GM23338 (cell line): Measurements from ENCODE around the gene WNT5B.

ENCODE experiments used
- CREB1 ChIP-seq: fragments of 250-450 bp; sonication (Bioruptor Pico); IDR thresholded peaks from 2 replicates; pipeline ENCODE4 v1.5.0; 2020; ENCODE audit warnings: low read depth, mild to moderate bottlenecking, moderate library complexity
- EZH2 ChIP-seq: fragments of 200-600 bp; sonication (generic); IDR thresholded peaks from one replicate; pipeline ENCODE4 v1.8.0; 2017; ENCODE audit warnings: antibody characterized with exemption, mild to moderate bottlenecking, low read depth; ENCODE audit not compliant: unreplicated experiment
- EZH2phosphoT487 ChIP-seq: fragments of 200-600 bp; sonication (generic); IDR thresholded peaks from one replicate; pipeline ENCODE4 v1.8.1; 2018; ENCODE audit warnings: antibody characterized with exemption; ENCODE audit not compliant: unreplicated experiment
- NANOG ChIP-seq: IDR thresholded peaks from 2 replicates; pipeline ENCODE4 v1.6.1; 2016; ENCODE audit warnings: antibody characterized with exemption, borderline replicate concordance
- POLR2AphosphoS5 ChIP-seq: IDR thresholded peaks from 2 replicates; pipeline ENCODE4 v1.6.1; 2016; ENCODE audit warnings: antibody characterized with exemption, low read depth
- STAT1 ChIP-seq: IDR thresholded peaks from one replicate; pipeline ENCODE4 v1.6.1; 2016; ENCODE audit warnings: antibody characterized with exemption; ENCODE audit not compliant: unreplicated experiment
- ZNF114 ChIP-seq: fragments of 250-450 bp; sonication (Bioruptor Pico); IDR thresholded peaks from 2 replicates; pipeline ENCODE4 v1.5.0; 2020; ENCODE audit warnings: mild to moderate bottlenecking, moderate library complexity
- TF ChIP-seq, protein P1 (sequence below), 2 experiments: fragments of 200-600 bp in 1 of 2; sonication (generic) in 1 of 2; conservative IDR thresholded peaks; 2 replicates each; pipeline versions ENCODE4 v1.5.1 to v1.6.1; 2016 to 2017; ENCODE audit warnings: antibody characterized with exemption in 2 of 2, low read depth in 2 of 2, mild to moderate bottlenecking in 2 of 2, moderate library complexity in 1 of 2
- TF ChIP-seq, protein P2 (sequence below): IDR thresholded peaks from one replicate; pipeline ENCODE4 v1.6.1; 2018; ENCODE audit warnings: antibody characterized with exemption; ENCODE audit not compliant: unreplicated experiment
- TF ChIP-seq, protein P3 (sequence below): fragments of 250-450 bp; sonication (Bioruptor Pico); IDR thresholded peaks from 2 replicates; pipeline ENCODE4 v1.5.0; 2020; ENCODE audit warnings: mild to moderate bottlenecking, moderate library complexity
- TF ChIP-seq, protein P4 (sequence below): IDR thresholded peaks from 2 replicates; pipeline ENCODE4 v1.6.1; 2016; ENCODE audit warnings: antibody characterized with exemption

DNA sequence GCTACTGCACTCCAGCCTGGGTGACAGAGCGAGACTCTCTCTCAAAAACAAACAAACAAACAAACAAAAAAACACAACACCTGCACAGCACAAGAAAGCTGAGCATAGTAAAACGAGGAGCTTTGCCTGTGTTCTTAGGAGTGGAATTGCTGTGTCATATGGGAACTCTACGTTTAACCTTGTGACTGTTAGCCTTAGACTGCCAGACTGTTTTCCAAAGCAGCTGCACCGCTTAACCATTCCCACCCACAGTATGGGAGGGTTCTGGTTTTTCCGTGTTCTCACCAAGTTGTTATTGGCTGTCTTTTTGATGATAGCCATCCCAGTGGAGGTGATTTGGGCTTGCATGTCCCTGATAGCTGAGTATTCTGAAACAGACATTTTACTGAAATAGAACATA lies 9.2 kb downstream of the WNT5B start:
- TF ChIP-seq EZH2phosphoT487, result no peak
- TF ChIP-seq, protein P1, sequence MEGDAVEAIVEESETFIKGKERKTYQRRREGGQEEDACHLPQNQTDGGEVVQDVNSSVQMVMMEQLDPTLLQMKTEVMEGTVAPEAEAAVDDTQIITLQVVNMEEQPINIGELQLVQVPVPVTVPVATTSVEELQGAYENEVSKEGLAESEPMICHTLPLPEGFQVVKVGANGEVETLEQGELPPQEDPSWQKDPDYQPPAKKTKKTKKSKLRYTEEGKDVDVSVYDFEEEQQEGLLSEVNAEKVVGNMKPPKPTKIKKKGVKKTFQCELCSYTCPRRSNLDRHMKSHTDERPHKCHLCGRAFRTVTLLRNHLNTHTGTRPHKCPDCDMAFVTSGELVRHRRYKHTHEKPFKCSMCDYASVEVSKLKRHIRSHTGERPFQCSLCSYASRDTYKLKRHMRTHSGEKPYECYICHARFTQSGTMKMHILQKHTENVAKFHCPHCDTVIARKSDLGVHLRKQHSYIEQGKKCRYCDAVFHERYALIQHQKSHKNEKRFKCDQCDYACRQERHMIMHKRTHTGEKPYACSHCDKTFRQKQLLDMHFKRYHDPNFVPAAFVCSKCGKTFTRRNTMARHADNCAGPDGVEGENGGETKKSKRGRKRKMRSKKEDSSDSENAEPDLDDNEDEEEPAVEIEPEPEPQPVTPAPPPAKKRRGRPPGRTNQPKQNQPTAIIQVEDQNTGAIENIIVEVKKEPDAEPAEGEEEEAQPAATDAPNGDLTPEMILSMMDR (conservative IDR thresholded peaks at IDR 0.05; ENCODE audit: low read depth in 2 of 2), result no peak
- no peak for TF ChIP-seq POLR2AphosphoS5
- no peak for TF ChIP-seq EZH2
- TF ChIP-seq, protein P2, sequence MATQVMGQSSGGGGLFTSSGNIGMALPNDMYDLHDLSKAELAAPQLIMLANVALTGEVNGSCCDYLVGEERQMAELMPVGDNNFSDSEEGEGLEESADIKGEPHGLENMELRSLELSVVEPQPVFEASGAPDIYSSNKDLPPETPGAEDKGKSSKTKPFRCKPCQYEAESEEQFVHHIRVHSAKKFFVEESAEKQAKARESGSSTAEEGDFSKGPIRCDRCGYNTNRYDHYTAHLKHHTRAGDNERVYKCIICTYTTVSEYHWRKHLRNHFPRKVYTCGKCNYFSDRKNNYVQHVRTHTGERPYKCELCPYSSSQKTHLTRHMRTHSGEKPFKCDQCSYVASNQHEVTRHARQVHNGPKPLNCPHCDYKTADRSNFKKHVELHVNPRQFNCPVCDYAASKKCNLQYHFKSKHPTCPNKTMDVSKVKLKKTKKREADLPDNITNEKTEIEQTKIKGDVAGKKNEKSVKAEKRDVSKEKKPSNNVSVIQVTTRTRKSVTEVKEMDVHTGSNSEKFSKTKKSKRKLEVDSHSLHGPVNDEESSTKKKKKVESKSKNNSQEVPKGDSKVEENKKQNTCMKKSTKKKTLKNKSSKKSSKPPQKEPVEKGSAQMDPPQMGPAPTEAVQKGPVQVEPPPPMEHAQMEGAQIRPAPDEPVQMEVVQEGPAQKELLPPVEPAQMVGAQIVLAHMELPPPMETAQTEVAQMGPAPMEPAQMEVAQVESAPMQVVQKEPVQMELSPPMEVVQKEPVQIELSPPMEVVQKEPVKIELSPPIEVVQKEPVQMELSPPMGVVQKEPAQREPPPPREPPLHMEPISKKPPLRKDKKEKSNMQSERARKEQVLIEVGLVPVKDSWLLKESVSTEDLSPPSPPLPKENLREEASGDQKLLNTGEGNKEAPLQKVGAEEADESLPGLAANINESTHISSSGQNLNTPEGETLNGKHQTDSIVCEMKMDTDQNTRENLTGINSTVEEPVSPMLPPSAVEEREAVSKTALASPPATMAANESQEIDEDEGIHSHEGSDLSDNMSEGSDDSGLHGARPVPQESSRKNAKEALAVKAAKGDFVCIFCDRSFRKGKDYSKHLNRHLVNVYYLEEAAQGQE, result no peak
- TF ChIP-seq, protein P3, sequence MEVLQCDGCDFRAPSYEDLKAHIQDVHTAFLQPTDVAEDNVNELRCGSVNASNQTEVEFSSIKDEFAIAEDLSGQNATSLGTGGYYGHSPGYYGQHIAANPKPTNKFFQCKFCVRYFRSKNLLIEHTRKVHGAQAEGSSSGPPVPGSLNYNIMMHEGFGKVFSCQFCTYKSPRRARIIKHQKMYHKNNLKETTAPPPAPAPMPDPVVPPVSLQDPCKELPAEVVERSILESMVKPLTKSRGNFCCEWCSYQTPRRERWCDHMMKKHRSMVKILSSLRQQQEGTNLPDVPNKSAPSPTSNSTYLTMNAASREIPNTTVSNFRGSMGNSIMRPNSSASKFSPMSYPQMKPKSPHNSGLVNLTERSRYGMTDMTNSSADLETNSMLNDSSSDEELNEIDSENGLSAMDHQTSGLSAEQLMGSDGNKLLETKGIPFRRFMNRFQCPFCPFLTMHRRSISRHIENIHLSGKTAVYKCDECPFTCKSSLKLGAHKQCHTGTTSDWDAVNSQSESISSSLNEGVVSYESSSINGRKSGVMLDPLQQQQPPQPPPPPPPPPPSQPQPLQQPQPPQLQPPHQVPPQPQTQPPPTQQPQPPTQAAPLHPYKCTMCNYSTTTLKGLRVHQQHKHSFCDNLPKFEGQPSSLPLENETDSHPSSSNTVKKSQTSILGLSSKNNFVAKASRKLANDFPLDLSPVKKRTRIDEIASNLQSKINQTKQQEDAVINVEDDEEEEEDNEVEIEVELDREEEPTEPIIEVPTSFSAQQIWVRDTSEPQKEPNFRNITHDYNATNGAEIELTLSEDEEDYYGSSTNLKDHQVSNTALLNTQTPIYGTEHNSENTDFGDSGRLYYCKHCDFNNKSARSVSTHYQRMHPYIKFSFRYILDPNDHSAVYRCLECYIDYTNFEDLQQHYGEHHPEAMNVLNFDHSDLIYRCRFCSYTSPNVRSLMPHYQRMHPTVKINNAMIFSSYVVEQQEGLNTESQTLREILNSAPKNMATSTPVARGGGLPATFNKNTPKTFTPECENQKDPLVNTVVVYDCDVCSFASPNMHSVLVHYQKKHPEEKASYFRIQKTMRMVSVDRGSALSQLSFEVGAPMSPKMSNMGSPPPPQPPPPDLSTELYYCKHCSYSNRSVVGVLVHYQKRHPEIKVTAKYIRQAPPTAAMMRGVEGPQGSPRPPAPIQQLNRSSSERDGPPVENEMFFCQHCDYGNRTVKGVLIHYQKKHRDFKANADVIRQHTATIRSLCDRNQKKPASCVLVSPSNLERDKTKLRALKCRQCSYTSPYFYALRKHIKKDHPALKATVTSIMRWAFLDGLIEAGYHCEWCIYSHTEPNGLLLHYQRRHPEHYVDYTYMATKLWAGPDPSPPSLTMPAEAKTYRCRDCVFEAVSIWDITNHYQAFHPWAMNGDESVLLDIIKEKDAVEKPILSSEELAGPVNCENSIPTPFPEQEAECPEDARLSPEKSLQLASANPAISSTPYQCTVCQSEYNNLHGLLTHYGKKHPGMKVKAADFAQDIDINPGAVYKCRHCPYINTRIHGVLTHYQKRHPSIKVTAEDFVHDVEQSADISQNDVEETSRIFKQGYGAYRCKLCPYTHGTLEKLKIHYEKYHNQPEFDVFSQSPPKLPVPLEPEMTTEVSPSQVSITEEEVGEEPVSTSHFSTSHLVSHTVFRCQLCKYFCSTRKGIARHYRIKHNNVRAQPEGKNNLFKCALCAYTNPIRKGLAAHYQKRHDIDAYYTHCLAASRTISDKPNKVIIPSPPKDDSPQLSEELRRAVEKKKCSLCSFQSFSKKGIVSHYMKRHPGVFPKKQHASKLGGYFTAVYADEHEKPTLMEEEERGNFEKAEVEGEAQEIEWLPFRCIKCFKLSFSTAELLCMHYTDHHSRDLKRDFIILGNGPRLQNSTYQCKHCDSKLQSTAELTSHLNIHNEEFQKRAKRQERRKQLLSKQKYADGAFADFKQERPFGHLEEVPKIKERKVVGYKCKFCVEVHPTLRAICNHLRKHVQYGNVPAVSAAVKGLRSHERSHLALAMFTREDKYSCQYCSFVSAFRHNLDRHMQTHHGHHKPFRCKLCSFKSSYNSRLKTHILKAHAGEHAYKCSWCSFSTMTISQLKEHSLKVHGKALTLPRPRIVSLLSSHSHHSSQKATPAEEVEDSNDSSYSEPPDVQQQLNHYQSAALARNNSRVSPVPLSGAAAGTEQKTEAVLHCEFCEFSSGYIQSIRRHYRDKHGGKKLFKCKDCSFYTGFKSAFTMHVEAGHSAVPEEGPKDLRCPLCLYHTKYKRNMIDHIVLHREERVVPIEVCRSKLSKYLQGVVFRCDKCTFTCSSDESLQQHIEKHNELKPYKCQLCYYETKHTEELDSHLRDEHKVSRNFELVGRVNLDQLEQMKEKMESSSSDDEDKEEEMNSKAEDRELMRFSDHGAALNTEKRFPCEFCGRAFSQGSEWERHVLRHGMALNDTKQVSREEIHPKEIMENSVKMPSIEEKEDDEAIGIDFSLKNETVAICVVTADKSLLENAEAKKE (CRISPR knock-in tag), result no peak
- TF ChIP-seq CREB1 (CRISPR knock-in tag), result no peak
- no peak for TF ChIP-seq NANOG
- TF ChIP-seq, protein P4, sequence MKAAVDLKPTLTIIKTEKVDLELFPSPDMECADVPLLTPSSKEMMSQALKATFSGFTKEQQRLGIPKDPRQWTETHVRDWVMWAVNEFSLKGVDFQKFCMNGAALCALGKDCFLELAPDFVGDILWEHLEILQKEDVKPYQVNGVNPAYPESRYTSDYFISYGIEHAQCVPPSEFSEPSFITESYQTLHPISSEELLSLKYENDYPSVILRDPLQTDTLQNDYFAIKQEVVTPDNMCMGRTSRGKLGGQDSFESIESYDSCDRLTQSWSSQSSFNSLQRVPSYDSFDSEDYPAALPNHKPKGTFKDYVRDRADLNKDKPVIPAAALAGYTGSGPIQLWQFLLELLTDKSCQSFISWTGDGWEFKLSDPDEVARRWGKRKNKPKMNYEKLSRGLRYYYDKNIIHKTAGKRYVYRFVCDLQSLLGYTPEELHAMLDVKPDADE, result no peak
- no peak for TF ChIP-seq STAT1
- TF ChIP-seq ZNF114, result no peak
